NCI-H1436 (cell line): ENCODE results near the gene DUSP1.

Experiments
- DNase-seq: peaks from one replicate; lab custom pipeline; 2025; lab: John Stamatoyannopoulos, UW

The DUSP1 gene

DNA sequence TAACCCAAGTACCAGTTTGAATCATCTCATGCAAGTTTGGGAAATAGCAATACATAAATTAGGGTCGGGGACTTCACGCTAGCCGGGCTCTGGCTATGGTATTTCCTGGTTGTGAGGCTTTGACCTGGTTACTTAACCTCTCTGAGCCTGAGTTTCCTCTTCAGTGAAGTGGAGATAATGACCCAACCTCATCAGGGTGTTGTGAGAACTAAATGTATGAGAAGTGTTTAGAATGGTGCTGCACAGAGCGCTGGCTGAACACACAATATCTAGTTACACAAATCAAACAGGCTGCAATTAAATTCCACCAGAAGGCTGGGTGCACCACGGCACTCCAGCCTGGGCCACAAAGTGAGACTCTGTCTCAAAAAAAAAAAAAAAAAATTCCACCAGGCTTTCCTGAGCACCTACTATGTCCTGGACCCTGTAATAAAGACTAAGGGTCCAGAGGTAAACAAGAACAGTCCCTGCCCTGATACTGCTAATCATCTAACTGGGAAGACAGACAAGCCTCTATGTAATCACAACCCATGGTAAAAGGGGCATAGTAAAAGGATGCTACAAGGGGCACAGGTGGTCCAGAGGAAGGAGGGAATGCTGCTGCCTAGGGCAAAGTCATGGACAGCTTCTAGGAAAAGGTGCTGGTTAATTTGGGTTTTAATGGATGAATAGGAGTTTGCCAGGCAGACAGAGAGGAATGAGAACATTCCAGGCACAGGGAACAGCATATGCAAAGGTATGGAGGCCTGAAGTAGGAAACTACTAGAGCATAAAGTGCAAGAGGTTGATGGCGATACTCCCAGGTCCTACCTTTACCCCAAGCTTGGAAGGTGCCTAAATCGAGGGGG is 27.7 kb downstream of the DUSP1 start:
- DNase-seq: no peak

DNA sequence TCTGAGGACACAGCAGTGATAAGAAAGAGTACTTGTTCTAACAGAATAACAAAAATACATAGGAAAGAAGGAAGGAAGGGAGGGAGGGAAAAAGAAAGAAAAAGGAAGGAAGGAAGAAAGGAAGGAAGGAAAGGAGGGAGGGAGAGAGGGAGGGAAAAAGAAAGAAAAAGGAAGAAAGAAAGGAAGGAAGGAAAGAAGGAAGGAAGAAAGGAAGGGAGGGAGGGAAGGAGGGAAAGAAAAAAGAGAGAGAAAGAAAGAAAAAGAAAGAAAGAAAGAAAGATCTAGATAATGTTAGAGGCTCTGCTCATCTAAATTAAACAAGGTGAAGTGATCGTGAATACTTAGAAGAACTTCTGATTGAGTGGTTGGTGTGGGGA is 29.8 kb downstream of the DUSP1 start:
- no peak for DNase-seq

DNA sequence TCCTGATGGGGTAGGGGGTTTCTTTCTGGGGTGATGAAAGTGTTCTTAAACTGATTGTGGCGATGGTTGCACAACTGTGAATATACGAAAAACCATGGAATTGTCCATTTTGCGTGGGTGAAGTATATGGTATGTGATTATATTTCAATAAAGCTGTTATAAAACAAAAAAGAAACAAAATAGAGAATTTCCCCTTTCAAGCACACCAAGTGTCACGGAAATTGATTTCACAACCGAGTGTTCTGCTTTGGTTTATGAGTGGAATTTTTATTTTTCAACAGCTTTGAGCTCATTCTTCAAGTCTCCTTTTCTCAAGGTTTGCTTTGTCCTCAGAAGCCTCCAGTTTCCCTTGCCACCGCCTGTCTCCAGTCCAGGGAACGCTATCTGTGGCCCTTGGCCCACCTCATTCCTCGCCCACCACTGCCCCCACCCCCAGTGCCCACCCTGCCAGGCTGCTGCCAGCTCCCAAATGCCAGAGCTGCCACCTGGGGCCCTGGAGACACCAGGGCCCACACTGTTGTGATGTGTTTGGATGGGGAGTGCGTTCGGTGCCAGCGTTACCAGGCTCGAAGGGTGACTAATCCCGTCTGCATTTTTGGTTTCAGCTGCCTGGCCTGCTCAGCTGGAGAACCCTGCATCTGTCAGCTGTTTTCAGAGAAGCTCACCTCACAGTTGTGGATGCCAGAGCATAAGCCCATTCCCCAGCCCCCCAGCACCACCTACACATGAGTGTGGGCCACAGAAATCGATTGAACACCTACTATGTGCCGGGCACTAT is 30.4 kb downstream of the DUSP1 start:
- DNase-seq: no peak

DNA sequence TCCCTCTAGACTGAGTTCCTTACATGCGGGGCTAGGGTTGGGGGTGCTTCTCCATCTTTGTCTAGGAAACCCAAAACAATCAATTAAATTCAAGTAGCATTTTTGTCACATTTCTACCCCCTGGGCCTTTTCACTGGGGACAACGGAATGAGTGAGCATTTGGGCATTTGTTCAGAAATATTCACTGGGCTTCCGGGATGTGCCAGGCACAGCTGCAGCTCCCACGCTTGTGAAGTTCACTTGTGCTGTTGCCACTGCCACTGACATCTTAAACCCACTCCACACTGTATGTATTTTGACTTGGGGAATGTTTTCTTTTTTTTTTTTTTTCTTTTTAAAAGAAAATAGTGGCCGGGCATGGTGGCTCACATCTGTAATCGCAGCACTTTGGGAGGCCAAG is 31.6 kb downstream of the DUSP1 start:
- no peak for DNase-seq

DNA sequence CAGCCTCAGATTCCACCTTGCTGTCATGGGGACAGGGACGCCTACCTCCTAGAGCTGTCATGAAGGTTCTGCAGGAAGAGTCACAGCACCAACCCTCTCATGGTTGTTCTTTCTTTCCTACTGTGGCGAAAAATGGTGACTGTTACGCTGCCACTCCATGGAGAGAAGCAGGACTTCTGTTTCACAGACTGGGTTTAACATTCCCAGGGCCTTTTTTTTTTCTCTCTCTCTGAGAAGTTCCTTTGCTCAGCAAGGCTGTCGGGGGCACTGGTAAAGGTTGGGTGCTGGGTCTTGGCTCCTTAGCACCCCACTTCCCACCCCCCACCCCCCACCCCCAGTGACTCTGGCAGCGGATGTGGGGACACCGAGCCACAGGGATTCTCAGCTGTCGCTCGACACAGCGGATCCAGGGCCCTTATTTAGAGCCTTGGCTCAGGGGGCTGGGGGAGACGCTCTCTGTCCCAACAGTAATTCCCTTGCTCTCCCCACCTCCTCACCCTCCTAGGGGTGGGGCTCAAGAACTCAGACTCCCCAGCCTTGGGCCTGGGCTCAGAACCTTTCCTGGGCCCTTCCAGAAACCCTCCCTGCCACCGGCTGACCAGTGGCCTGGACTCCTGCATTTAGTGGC is 34.4 kb downstream of the DUSP1 start:
- DNase-seq: no peak

DNA sequence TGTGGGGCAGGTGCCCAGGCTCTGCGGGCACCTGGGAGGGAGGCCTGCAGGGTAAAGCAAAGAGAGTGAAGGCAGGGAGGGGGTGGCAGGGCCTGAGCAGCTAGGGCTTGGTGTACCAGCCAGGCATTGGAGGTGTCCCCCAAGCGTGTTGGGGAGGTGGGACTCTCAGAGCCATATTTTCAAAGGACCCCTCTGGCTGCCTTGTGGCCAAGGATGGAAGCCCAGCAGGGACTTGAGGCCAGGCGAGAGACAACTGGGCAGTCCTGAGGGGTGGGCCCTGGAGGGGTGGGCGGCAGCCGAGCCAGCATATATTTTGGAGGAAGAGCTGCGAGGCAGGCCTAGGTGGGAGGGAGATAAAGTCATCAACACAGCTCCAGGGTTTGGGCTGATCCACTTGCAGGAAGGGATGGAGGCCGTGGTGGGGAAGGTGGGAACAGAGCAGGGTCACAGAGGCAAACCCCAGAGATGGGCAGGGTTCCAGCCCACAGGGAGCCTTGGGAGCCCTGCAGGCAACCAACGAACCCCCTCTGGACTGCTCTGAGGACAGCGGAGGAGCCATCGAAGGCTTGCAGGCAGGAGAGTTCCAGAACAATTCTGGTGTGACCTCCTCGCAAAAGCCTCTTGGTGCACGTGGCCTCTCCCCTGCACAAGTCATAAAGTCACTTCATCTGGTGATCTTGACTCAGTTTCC is 35.7 kb downstream of the DUSP1 start:
- no peak for DNase-seq

DNA sequence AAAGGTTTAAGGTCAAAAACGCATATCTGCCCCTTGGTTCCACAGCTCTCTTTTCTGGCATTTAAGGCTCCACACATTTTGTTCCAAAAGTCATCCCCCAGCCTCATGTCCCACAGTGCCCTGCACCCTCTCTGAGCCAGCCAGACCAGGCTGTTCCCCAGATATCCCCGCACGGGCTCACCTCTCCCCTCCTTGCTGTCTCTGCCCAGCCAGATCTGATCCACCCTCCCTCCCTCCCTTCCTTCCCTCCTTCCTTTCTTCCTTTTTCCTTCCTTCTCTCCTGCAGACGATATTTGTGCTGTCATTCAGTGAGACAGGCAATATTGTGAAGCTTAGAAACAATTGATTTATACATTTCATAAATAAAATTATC is 37.0 kb downstream of the DUSP1 start:
- DNase-seq: no peak

DNA sequence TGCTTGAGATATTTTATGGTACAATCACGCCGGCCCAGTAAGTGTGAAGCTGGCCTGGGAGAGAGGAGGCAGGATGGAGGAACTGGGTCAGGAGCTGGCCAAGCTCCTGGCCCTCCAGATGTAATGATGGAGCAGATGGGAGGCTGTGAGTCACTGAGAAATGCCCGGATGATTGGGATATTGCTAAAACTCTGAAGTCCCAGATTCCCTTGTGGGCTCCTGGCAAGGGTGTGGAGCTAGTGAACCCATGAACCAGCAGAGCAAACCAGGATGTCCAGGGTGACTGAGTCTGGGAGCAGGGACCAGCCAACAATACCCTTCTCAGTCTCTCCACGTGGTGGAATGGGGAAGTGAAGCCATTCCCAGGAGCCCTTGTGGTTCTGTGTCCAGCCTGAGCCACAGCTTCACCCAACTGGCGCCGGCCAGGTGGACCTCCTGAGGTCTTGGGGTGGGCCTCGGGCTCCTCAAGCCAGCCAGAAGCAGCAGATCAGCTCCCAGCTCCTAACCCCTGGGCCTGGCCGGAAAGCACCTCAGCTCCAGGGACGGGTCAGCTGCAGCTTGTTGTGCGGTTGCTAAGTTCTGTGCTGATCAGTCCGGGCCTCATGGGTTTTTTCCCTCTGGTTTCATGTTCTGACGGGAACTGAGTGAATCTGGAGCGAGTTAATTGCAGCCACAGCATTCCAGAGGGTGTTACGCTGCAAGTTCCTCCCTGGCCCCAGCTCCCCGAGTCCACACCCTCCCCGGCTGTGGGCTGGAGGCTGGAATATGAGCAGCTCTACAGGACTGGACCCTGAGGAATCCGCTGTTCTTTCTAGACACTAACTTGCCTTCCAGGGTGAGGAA is 37.6 kb downstream of the DUSP1 start:
- no peak for DNase-seq

DNA sequence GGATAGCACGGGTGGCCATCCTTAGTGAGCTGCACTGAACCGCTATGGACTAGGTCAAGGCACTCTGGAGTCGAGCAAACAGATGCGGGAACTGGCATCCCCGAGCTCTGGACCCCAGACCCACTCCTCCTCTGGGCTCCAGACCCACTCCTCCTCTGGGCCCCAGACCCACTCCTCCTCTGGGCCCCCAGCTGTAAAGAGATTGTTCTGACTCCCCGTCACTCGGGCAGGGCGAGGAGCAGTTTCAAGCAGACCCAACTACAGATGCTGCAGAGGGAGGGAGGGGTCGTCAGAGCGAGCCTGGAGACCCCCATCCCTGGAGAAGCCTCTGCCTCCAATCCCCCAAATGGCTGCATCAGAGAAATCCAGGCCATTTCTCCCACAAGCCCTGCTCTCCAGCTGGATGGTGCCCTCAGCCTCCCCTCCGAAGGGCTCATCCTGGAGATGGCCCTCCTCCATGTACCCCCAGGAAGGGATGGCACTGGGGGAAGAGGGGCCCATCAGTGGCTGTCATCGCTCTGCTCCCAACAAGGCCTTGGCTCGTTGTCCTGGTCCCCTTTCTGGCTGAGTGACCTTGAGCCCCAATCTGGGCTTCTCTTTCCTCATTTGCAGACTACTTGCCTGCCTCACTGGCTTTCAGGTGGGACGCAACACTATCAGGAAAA is 38.7 kb downstream of the DUSP1 start:
- DNase-seq: no peak

DNA sequence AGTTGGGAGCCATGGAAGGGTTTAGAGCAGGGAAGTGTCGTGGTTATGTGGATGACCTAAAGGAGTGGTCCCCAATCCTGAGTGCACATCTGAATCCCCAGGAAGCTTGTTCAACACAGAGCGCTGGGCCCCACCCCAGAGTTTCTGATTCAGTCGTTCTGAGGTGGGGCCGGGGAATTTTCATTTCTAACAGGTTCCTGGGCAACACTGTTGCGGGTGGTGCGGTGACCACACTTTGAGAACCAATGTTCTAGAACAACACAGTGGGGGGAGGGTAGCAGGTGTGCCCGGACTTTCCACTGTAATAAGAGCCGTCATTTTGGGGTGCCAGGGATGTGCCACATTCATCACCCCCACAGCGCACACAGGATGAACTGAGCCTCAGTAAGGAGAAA is 39.3 kb downstream of the DUSP1 start:
- DNase-seq: no peak

DNA sequence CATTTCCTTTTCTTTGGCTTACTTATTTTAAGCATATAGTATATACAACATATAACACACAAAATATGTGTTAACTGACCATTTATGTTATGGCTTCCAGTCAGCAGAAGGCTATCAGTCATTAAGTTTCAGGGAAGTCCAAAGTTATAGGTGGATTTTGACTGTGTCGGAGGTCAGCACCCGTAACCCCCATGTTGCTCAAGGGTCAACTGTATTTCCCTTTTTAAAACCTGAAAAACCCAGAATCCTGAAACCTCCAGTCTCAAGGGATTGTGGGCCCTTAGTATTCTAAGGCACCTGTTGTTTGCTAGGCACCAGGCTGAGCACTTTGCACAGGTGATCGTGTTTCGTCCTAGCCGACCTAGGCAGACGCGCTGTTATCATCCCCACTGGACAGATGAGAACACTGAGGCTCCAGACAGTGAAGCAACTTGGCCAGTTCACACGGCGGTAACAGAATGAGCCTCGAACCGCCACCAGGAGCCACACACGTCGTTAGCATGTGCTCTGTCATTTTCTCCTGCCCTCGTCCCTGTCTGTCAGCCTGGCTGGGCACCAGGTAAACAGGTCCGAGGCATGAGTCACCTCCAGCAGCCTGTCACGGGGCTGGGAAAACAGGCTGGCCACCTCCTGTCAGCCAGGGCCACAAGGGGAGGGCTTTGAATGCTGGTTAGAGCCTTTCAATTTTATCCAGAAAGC is 39.9 kb downstream of the DUSP1 start:
- no peak for DNase-seq

DNA sequence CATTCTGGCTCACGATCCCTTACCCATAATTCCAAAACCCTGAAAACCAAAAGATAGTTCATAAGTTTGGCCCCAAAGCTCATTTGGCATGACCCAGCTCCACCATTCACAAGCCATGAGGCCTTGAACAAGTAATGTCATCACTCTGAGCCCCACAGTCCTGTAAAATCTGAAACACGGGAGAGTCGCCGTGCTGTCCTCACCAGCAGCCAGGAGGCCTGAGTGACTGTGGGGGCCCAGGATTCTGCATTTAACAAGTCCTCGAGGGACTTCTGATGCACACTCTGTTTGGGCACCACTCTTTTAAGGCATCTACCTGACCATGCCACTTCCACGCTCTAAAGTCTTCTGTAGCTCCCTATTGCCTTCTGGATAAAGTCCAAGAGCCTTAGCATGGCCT is 40.8 kb downstream of the DUSP1 start:
- DNase-seq: no peak

DNA sequence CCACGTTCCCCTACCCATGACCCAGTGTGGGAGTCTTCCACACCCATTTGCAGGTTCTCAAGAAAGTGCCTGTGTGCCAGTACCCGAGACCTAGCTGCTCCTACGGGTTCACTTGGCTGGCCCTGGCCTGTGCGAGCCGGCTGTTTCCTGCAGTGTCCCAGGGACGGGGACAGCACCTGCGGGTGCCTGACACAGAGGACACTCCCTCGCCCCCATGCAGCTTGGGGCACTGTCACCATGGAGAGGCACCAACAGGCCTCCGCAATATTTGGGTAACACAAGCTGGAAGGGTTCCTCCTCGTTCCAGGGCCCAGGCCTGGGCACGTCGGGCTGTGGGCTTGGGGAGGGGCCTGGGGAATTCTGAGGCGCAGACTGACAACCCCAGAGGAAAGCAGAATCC is 41.4 kb downstream of the DUSP1 start:
- no peak for DNase-seq

DNA sequence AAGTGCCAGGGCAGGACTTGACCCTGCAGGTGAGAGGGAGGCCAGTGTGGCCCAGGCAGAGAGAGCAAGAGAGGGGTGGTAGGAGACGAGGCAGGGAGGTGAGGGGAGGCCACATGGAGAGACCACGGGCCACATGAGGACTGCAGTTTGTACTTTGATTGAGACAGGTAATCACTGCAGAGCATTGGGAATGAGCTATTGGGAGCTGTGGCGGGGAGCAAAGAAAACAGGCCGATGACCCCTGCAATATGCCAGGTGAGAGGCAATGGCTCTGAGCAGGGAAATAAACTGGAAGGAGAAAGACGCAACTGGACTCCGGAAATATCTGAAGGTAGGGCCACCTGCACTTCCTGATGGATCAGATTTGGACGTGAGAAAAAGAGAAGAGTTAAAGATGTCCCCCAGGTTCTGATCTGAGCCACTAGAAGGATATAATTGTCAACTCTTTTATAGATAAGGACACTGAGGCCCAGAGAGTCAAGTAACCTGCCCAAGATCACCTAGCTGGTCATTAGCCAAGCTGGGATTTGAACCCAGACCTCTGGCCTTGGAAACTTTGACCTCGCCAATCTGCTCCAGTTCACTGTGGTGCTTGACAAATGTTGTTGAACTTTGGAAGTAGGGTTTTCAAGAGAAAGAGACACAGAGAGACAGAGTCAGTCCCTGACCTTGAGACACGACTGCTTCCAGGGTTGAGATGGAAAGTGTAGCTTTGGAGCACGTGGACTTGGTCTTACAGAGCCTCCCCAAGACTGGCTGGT is 42.3 kb downstream of the DUSP1 start:
- no peak for DNase-seq

DNA sequence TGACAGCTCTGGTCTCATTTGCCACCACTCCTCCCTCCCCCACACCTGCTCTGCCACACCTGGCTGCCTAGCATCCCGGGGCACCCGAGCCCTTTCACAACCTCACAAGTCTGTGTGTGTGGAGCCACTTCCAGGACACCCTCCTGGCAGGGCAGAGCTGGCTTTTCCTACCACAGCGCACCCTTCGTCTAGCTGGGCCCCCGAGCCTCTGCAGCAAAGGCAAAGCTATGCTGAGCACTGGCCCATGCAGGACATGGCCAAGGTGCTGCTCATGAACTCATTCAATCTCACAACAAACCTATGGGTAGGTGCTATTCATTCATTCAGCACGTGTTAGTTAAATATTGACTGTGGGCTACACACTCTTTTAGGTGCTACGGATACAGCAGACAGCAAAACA is 43.4 kb downstream of the DUSP1 start:
- DNase-seq: no peak

DNA sequence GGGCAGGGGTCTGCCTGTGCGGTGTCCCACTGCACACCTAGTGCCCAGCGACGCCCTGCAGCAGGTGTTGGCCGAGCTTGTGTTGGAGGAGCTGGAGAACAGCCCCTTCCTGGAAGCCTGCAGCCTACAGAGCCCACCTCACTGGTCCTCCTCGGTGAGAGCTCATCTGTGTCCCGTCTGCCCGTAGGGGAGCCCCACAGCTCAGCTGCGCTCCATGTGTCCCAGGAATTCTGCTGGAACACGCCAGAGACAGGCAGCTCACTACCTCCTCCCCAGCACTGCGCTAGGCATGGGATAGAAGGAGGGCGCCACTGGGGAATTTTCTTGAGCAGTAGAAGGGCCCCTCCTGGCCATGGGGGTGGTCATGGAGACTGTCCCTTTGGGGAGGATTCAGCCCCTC is 44.0 kb downstream of the DUSP1 start:
- DNase-seq: no peak

DNA sequence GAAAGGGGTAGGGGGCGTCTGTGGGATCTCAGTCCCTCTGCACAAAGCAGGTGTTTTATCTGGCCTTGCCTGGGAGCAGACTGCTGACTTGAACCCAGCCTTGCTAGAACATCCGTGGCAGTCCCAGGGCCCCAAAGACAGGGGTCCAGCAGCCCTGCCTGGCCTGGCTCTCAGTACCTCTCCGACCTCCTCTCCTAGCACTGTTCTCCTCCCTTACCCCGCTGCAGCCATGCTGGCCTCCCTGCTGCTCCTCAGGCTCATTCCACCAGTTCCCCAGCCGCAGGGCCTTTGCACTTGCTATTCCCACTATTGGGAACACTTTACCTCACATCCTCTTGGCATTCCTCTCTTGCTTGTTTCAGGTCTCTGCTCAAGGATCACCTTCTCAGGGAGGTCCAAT is 45.2 kb downstream of the DUSP1 start:
- DNase-seq: no peak

DNA sequence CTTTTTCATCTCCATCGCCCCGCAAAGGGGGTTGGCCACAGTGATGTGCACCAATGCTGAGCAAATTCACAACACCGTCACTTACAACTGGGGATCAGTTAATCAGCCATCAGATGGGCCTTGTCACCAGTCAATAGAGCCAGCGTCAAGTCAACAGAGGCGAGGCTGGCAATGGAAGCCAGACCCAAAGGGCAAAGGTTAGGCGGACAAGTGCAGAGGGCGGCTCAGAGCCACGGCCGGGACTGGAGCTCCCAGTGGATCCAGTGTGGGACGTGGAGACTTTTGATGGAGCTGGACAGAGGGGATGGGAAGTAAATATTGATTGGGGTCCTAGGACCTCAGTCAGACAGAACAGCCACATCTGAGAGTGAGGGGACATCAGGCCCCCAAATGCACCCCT is 45.7 kb downstream of the DUSP1 start:
- DNase-seq: no peak
